Measurements from ENCODE around the gene RTN4. TPM values are rescaled to one million over a fixed set of nuclear protein-coding genes. Genes with fewer than 3 reads are reported as not detected.

The RTN4 gene
- total RNA-seq, 8 experiments from 2014 or later: 131 to 519 (median 248) TPM

- no peak overlapping the region for H3K27ac ChIP-seq
- no peak overlapping the region for H3K4me3 ChIP-seq
- H3K4me1 ChIP-seq (replicated peaks in 1 of 2): peaks cover 0 to 2% of the 10 kb centered on the region in 2 donors
- WGBS, 10 experiments: 33 to 100% (median 85%) methylated on average over 1 to 8 of the region's 9 CpGs; no CpG with 5 or more reads in 1 of the 10 experiments
- ATAC-seq (replicated peaks in 6 of 8): no peak
- in situ Hi-C loops (cut with MboI; ENCODE audit: low pct_unique_long_range_greater_than_20kb in 2 of 9, low sequenced_read_pairs in 9 of 9, unreplicated experiment in 9 of 9): no loop called here
Measured at GRCh38 chr2:54955358-54956110, 94.7 kb downstream of the RTN4 start.

GRCh38 chr2:54954705-54955357, 95.4 kb downstream of the RTN4 start:
- ATAC-seq (replicated peaks in 6 of 8): peak in 1 of 8 experiments; percentile 35

GRCh38 chr2:54954158-54954557, 96.1 kb downstream of the RTN4 start:
- Histone ChIP-seq H3K4me1 (replicated peaks in 1 of 2) (peaks cover 0 to 2% of the 10 kb centered on the region in 2 donors), H3K4me3 (no peak overlapping the region), H3K27ac (no peak overlapping the region)
- 72 to 100% (median 94%) methylated on average over 1 to 8 of the region's 8 CpGs; no CpG with 5 or more reads in 1 of the 10 experiments for WGBS, 10 experiments
- in situ Hi-C loops (cut with MboI; ENCODE audit: low pct_unique_long_range_greater_than_20kb in 2 of 9, low sequenced_read_pairs in 9 of 9, unreplicated experiment in 9 of 9): no loop called here
- ATAC-seq (replicated peaks in 6 of 8): no peak

More at GRCh38 chr2:54954705-54955357, 95.4 kb downstream of the RTN4 start:
- 67 to 100% (median 100%) methylated on average over 1 to 2 of the region's 3 CpGs; no CpG with 5 or more reads in 5 of the 10 experiments for WGBS, 10 experiments
- H3K4me3 ChIP-seq: no peak overlapping the region
- H3K27ac ChIP-seq: no peak overlapping the region
- in situ Hi-C loops (cut with MboI; ENCODE audit: low pct_unique_long_range_greater_than_20kb in 2 of 9, low sequenced_read_pairs in 9 of 9, unreplicated experiment in 9 of 9): no loop called here
- H3K4me1 ChIP-seq (replicated peaks in 1 of 2): peaks cover 0 to 2% of the 10 kb centered on the region in 2 donors

GRCh38 chr2:54952978-54953456, 97.2 kb downstream of the RTN4 start:
- 20 to 100% (median 63%) methylated on average over 3 to 9 of the region's 9 CpGs for whole genome bisulfite sequencing, 10 experiments
- in situ Hi-C loops (cut with MboI; ENCODE audit: low pct_unique_long_range_greater_than_20kb in 2 of 9, low sequenced_read_pairs in 9 of 9, unreplicated experiment in 9 of 9): no loop called here
- no peak for ATAC-seq (replicated peaks in 6 of 8)
- no peak overlapping the region for H3K4me3 ChIP-seq
- peaks cover 0 to 6% of the 10 kb centered on the region in 2 donors for H3K4me1 ChIP-seq (replicated peaks in 1 of 2)
- no peak overlapping the region for H3K27ac ChIP-seq

- Histone ChIP-seq H3K27ac (no peak overlapping the region), H3K4me1 (replicated peaks in 1 of 2) (peaks cover 2 to 11% of the 10 kb centered on the region in 2 donors), H3K4me3 (no peak overlapping the region)
- 0 to 93% (median 57%) methylated on average over 1 to 3 of the region's 5 CpGs; no CpG with 5 or more reads in 5 of the 10 experiments for WGBS, 10 experiments
- in situ Hi-C loops (cut with MboI; ENCODE audit: low pct_unique_long_range_greater_than_20kb in 2 of 9, low sequenced_read_pairs in 9 of 9, unreplicated experiment in 9 of 9): no loop called here
- ATAC-seq (replicated peaks in 6 of 8): no peak
Measured at GRCh38 chr2:54952425-54952824, 97.8 kb downstream of the RTN4 start.

- H3K4me3 ChIP-seq: no peak overlapping the region
- no peak overlapping the region for H3K27ac ChIP-seq
- ATAC-seq (replicated peaks in 6 of 8): no peak
- in situ Hi-C loops (cut with MboI; ENCODE audit: low pct_unique_long_range_greater_than_20kb in 2 of 9, low sequenced_read_pairs in 9 of 9, unreplicated experiment in 9 of 9): no loop called here
- WGBS, 10 experiments: 33 to 100% (median 95%) methylated on average over 1 to 3 of the region's 3 CpGs; no CpG with 5 or more reads in 2 of the 10 experiments
- peaks cover 2 to 11% of the 10 kb centered on the region in 2 donors for H3K4me1 ChIP-seq (replicated peaks in 1 of 2)
Measured at GRCh38 chr2:54950811-54951210, 99.4 kb downstream of the RTN4 start.

GRCh38 chr2:54949431-54949830, 100.8 kb downstream of the RTN4 start:
- WGBS, 10 experiments: 85 to 100% (median 96%) methylated on average over 2 to 5 of the region's 6 CpGs; no CpG with 5 or more reads in 4 of the 10 experiments
- no peak overlapping the region for H3K27ac ChIP-seq
- in situ Hi-C loops (cut with MboI; ENCODE audit: low pct_unique_long_range_greater_than_20kb in 2 of 9, low sequenced_read_pairs in 9 of 9, unreplicated experiment in 9 of 9): no loop called here
- H3K4me3 ChIP-seq: no peak overlapping the region
- H3K4me1 ChIP-seq (replicated peaks in 1 of 2): peaks cover 2 to 8% of the 10 kb centered on the region in 2 donors
- ATAC-seq (replicated peaks in 6 of 8): no peak

GRCh38 chr2:54948120-54948519, 102.1 kb downstream of the RTN4 start:
- peaks cover 2 to 8% of the 10 kb centered on the region in 2 donors for H3K4me1 ChIP-seq (replicated peaks in 1 of 2)
- H3K4me3 ChIP-seq: no peak overlapping the region
- no peak overlapping the region for H3K27ac ChIP-seq
- no peak for ATAC-seq (replicated peaks in 6 of 8)
- 70 to 100% (median 88%) methylated on average over 1 to 8 of the region's 12 CpGs; no CpG with 5 or more reads in 5 of the 10 experiments for WGBS, 10 experiments
- in situ Hi-C loops (cut with MboI; ENCODE audit: low pct_unique_long_range_greater_than_20kb in 2 of 9, low sequenced_read_pairs in 9 of 9, unreplicated experiment in 9 of 9): no loop called here

- in situ Hi-C loops (cut with MboI; ENCODE audit: low pct_unique_long_range_greater_than_20kb in 2 of 9, low sequenced_read_pairs in 9 of 9, unreplicated experiment in 9 of 9): no loop called here
- peaks cover 2 to 8% of the 10 kb centered on the region in 2 donors for H3K4me1 ChIP-seq (replicated peaks in 1 of 2)
- ATAC-seq (replicated peaks in 6 of 8): peak in 4 of 8 experiments; percentile 32 to 72 (median 50)
- no peak overlapping the region for H3K27ac ChIP-seq
- WGBS, 10 experiments: 60 to 100% (median 75%) methylated on average over 1 to 7 of the region's 9 CpGs; no CpG with 5 or more reads in 2 of the 10 experiments
- no peak overlapping the region for H3K4me3 ChIP-seq
Measured at GRCh38 chr2:54947646-54948045, 102.6 kb downstream of the RTN4 start.

- no peak overlapping the region for H3K4me3 ChIP-seq
- in situ Hi-C loops (cut with MboI; ENCODE audit: low pct_unique_long_range_greater_than_20kb in 2 of 9, low sequenced_read_pairs in 9 of 9, unreplicated experiment in 9 of 9): no loop called here
- 50 to 100% (median 76%) methylated on average over 2 to 10 of the region's 11 CpGs; no CpG with 5 or more reads in 2 of the 10 experiments for WGBS, 10 experiments
- no peak for ATAC-seq (replicated peaks in 6 of 8)
- H3K4me1 ChIP-seq (replicated peaks in 1 of 2): peaks cover 2 to 8% of the 10 kb centered on the region in 2 donors
- no peak overlapping the region for H3K27ac ChIP-seq
Measured at GRCh38 chr2:54947136-54947535, 103.1 kb downstream of the RTN4 start.

GRCh38 chr2:54946220-54946805, 103.9 kb downstream of the RTN4 start:
- 29 to 100% (median 89%) methylated on average over 1 to 8 of the region's 9 CpGs; no CpG with 5 or more reads in 3 of the 10 experiments for WGBS, 10 experiments
- H3K27ac ChIP-seq: no peak overlapping the region
- no peak overlapping the region for H3K4me3 ChIP-seq
- no peak for ATAC-seq (replicated peaks in 6 of 8)
- peaks cover 2 to 11% of the 10 kb centered on the region in 2 donors for H3K4me1 ChIP-seq (replicated peaks in 1 of 2)
- in situ Hi-C loops (cut with MboI; ENCODE audit: low pct_unique_long_range_greater_than_20kb in 2 of 9, low sequenced_read_pairs in 9 of 9, unreplicated experiment in 9 of 9): no loop called here

- Histone ChIP-seq H3K27ac (no peak overlapping the region), H3K4me1 (replicated peaks in 1 of 2) (peaks cover 2 to 11% of the 10 kb centered on the region in 2 donors), H3K4me3 (no peak overlapping the region)
- WGBS, 10 experiments: 0 to 100% (median 86%) methylated on average over 1 to 3 of the region's 8 CpGs; no CpG with 5 or more reads in 3 of the 10 experiments
- in situ Hi-C loops (cut with MboI; ENCODE audit: low pct_unique_long_range_greater_than_20kb in 2 of 9, low sequenced_read_pairs in 9 of 9, unreplicated experiment in 9 of 9): no loop called here
- peak in 3 of 8 experiments; percentile 63 to 93 (median 91) for ATAC-seq (replicated peaks in 6 of 8)
Measured at GRCh38 chr2:54945391-54946219, 104.6 kb downstream of the RTN4 start.

Data from motor neuron (in vitro differentiated cells).